NCI-H2227 (cell line): ENCODE results near the gene POLH.
"Not testable (repeated sequence)": the region's sequence is repeated elsewhere in the genome, so short reads cannot be mapped to it uniquely, and the experiment has no call there.

Experiments
- DNase-seq: peaks from one replicate; lab custom pipeline; 2025; ENCODE audit not compliant: unreplicated experiment; lab: John Stamatoyannopoulos, UW

The POLH gene

DNA sequence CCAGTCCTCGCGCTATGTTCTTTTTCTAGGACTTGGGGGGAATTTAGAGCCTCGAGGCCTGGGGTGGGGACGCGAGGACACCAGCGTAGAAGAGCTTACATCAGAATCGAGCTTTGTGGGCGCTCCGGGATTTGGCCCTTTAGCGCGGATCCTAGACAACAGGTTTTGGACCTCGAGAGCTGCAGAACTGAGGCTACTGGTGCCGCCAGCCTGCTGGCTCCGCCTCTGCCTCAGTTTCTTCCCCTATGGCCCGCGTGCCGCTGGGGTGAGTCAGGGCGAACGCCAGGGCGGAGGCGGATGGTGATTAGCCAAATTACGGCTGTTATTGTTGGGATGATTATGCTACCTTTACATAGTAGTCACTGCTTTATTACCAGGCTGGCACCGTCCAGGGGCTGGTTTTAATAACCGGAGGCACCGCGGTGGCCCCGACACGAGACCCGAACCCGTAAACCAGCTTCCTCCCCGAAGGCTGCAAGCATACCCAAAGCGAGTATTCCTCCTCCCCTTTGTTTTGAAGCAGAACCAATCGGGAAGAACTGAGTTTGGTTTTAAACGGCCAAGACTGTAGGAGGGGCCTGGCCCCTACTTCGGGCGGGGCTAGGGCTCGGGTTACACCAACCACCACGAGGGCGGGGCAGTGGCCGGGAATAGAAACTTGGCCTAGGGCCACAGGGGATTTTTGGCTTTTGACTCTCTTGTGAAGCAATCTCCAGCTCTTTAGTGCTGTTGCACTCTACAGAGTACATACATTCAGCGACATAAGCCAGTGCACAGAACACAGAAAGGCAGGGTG, 53.7 kb downstream of the POLH start:
- peak; percentile 92 for DNase-seq

DNA sequence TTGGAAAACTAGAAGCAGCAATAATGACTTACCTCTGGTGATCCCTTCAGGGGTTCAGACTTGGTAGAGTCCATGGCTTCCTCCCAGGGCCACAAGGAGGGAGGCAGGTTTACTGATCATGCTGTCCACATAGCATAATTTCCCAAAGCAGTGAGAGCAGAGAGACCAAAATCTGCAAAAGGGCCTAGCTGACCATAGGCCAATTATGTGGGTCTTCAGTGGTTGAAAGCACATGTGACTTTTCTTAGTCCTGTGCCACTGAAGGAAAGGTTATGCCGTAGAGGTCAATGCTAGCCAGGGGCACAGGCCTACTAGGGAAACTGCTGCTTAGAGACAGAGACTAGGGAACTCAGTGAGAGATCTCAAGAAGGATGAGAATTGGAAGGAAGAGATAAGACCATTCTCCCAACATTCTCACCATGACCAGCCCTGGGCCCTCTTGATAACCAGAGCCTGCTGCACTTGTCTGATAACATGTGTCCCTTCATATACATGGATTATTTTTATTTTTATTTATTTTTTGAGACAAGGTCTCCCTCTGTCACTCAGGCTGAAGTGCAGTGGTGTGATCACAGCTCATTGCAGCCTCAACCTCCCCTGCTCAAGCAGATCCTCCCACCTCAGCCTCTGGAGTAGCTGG, 55.1 kb downstream of the POLH start:
- DNase-seq: no peak

- not testable (repeated sequence) for DNase-seq
Observed at GRCh38 chr6:43633002-43633401, 57.0 kb downstream of the POLH start.

- DNase-seq: no peak
Observed at GRCh38 chr6:43634702-43635303, 58.8 kb downstream of the POLH start.

DNA sequence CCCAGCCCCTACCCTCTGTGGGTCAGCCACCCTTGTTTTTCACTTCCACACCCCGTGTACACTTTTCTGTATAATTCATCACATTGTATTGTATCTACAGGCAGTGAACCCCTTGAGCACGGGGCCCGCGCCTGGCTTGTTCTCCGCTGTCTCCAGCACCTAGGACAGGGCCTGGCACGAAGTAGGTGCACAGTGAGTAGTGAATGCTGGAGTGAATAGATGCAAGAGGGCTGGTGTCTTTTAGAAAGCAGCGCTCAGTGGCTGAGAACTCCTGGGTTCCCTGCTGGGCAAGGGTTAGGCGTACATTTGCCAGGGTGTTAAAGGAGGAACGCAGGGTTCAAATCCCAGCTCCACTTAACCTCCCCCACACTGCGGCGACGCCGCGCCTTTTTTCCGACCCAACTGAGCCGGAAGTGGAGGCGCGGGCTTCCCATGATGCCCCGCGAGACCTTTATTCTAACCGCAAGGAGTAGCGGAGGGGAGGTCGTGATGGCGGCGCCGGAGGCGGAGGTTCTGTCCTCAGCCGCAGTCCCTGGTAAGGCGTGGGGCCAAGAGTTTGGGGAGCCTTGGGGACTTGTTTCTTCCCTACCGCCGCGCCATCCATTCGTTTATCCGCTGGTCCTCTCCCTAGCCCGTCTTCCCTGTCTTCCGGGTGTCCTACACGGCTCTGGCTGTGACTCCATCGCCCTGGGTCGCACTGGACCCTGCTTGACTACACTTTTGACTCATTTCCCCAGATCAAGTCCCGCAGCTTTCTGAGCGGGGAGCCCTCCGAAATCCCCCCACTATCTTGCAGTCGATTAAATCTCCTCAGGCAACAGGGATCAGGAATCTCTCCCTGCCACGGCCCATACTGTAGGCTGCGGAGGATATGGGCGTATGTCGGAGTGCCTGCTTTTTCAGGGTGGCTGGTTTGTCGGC, 59.7 kb downstream of the POLH start, which contains the start of gene MAD2L1BP:
TSS of gene MAD2L1BP (plus strand) at position 454 of the 921 bp plus-strand sequence. CDS start at position 490, 36 bp downstream.
- DNase-seq: peak; percentile 85

- DNase-seq: no peak
Observed at GRCh38 chr6:43636308-43636659, 60.3 kb downstream of the POLH start.

GRCh38 chr6:43639984-43640800, 64.2 kb downstream of the POLH start:
- DNase-seq: no peak

DNA sequence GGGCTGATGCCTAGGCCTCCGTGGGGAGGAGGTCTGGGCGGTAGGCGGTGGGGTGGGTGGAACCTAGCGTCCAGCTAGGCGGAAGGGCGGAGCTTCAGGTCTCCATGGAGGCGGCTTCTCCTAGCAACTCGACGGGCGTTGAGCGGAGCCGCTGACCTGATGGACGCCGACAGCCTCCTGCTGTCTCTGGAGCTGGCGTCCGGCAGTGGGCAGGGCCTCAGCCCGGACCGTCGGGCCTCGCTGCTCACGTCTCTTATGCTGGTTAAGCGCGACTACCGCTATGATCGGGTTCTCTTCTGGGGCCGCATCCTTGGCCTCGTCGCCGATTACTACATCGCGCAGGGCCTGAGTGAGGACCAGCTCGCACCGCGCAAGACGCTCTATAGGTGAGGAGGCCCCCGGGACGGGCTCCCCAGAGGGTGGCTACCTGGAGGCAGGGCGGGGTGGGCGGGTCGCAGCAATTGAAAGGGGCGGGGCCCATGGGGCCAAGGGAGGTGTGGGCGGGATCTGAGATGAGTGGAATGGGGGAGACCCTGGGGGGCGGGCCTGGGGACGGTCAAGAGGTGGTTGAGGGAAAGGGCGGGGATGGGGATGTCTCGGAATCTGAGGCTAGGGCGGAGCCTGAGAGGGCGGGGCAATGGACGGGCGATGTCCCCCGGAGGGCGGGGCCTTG, 69.1 kb downstream of the POLH start, which contains the start of gene RSPH9:
TSS of gene RSPH9 (plus strand) at position 97 of the 673 bp plus-strand sequence. CDS start at position 160, 63 bp downstream.
- DNase-seq: peak; percentile 91

DNA sequence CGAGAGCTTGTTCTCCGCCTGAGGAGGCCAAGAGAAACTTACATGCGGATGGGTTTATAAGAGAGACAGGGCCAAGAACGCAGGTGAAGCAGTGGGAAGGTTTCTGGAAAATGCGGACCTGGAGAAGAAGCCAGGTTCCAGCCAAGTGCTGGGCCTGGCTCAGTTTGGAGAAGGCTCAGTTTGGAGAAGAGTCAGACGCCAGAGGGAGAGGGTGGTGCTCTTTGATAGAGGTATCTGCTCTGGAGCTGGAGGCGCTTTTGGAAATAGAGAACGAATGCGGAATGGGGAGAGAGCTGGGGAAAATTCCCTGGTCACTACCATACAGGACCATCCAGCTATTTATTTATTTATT, 69.6 kb downstream of the POLH start:
- no peak for DNase-seq

GRCh38 chr6:43647613-43648012, 71.6 kb downstream of the POLH start:
- no peak for DNase-seq

DNA sequence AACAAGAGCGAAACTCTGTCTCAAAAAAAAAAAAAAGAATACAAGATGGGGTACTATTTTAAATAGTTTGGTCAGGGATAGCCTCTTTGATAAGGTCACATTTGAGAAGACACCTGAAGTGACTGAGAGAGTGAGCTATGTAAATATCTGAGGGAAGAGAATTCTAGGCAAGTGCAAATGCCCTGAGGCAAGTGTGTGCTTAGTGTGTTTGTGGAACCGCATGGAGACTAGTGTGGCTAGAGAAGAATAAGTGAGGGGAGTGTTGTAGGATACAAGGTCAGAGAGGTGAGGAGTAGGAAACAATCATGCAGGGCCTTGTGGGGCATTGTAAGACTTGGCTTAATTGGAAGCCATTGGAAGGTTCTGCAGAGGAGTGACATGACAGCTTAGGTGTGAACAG, 72.3 kb downstream of the POLH start:
- no peak for DNase-seq

GRCh38 chr6:43652822-43653221, 76.8 kb downstream of the POLH start:
- DNase-seq: not testable (repeated sequence)

- no peak for DNase-seq
Observed at GRCh38 chr6:43657221-43657802, 81.3 kb downstream of the POLH start.

DNA sequence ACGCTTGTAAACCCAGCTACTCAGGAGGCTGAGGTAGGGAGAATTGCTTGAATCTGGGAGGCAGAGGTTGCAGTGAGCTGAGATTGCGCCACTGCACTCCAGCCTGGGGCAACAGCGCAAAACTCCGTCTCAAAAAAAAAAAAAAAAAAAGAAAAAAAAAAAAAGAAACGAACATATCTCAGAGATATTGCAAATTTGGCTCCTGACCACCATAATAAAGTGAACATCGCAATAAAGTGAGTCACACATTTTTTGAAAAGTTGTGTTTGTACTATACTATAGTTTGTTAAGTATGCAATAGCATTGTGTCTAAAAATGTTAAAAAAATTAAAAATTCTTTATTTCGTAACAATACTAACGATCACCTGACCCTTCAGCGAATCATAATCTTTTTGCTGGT, 82.2 kb downstream of the POLH start:
- no peak for DNase-seq

GRCh38 chr6:43662948-43663347, 87.0 kb downstream of the POLH start:
- DNase-seq: not testable (repeated sequence)
